ENCODE results near the gene GMPPB.

The GMPPB gene

DNA sequence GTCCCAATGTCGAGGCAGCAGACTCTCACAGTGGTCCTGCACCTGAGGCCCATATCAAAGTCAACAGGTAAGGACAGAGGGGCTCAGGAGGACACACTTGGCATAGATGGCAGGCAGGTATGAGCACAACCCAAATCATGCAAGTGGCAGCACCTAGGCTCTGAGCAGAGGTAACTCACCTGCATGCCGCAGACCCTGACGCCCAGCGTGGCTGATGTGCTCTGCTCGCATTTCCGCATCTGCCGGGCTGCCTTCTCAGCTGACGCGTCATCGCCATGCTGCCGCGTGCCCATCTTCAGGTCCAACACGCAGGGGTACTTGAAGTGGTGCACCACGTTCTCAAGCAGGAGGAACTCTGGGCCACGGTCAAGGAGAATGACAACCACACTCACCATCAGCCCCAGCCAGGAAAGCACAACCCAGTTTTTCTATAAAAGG lies 4.2 kb upstream of the GMPPB start:
- ATAC-seq (no peak), DNase-seq (no peak)

GRCh38 chr3:49727154-49727923 lies 3.6 kb upstream of the GMPPB start:
- no peak for DNase-seq
- ATAC-seq = no peak

GRCh38 chr3:49725906-49726681 lies 2.3 kb upstream of the GMPPB start:
- ATAC-seq = no peak

DNA sequence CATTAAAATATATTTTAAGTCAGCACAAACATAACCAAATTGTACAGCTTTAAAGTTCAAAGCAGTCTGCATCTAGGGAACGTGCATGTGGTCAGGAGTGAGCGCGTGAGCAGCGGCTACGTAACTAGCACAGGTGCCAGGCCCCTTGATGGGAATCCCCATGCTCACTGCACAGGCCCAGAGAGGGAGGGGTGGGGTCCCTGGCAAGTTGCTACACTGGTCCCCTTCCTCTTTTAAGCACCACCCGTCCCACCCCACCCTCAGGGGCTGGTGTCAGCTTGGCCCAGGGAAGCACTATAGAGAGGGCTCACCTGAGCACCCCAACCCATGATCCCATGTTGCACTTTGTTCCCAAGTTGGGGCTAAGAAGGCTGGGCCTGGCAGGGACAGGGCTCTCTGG lies 835 bp upstream of the GMPPB start:
- ATAC-seq (no peak), DNase-seq (no peak)

More at GRCh38 chr3:49725906-49726681, 2.3 kb upstream of the GMPPB start:
- no peak for DNase-seq

DNA sequence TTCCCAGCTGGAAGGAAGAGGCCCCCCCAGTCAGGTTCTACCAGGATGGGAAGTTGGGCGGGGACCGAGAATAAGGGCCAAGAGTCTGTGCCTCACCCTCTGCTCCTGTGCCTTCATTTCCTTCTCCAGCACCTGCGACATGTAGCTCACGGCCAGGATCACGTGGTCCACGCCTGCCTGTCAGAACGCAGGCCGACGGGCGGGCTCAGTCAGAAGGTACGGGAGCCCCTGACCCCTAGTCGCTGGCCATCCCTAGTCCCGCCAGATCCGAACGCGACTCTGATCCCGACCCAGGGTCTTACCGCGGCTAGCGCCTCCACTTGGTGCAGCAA lies 489 bp downstream of the GMPPB start:
- peak; percentile 67 for DNase-seq

GRCh38 chr3:49722896-49723295 lies 855 bp downstream of the GMPPB start:
- no peak for ATAC-seq
- DNase-seq = no peak

More for the DNA sequence above, 489 bp downstream of the GMPPB start:
- ATAC-seq = peak; percentile 4

GRCh38 chr3:49721896-49722781 lies 1.6 kb downstream of the GMPPB start:
- DNase-seq (no peak), ATAC-seq (no peak)

DNA sequence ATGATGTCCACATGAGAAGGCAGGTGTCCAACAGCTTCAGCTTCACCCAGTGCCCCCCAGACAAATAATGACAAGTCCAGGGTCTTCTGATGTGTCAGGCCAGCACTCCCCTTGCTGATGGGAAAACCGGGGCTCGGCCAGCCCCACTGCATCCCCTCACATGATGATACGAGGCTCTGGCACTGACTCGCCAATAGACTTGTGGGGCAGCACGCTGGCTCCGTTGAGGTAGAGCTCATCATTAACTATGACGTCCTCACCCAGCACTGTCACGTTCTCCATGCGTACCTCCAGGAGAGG lies 2.2 kb downstream of the GMPPB start:
- DNase-seq (no peak), ATAC-seq (no peak)

DNA sequence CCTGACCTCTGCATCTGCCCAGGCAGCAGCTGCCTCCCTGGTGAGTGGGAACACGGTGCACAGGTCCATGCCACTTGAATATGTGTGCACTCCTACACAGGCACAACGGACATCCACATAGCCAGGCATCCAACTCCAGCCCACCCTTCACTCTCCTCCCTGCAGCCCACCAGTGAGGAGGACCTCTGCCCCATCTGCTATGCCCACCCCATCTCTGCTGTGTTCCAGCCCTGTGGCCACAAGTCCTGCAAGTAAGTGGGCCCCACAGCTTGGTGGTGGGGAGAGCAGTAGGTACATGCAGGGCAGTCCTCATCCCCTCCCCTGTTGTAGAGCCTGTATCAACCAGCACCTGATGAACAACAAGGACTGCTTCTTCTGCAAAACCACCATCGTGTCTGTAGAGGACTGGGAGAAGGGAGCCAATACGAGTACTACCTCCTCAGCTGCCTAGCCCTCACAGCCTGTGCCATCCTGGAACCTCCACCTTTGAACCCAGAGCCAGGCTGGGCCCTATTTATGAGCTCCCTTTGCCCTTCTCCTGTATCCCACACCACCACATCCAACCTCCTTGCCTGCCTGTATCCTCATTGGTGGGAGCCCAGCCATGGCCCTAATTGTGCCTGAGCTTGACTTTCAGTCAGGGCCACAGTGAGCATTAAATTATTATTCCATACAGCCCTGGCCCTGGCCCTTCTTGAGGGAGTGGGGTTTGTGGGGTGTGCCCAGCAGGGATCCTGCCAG lies 2.7 kb downstream of the GMPPB start:
- no peak for ATAC-seq
- no peak for DNase-seq

- DNase-seq (peak; percentile 93), ATAC-seq (peak; percentile 67)
Observed at GRCh38 chr3:49719214-49719884, 4.4 kb downstream of the GMPPB start, which contains the start of gene AMIGO3. AMIGO3 (minus strand) TSS chr3:49719684; CDS start chr3:49719465, 219 bp downstream.

GRCh38 chr3:49718858-49719213 lies 4.9 kb downstream of the GMPPB start:
- ATAC-seq = no peak
- DNase-seq = no peak

- DNase-seq (no peak), ATAC-seq (no peak)
Observed at GRCh38 chr3:49717959-49718857, 5.5 kb downstream of the GMPPB start.

DNA sequence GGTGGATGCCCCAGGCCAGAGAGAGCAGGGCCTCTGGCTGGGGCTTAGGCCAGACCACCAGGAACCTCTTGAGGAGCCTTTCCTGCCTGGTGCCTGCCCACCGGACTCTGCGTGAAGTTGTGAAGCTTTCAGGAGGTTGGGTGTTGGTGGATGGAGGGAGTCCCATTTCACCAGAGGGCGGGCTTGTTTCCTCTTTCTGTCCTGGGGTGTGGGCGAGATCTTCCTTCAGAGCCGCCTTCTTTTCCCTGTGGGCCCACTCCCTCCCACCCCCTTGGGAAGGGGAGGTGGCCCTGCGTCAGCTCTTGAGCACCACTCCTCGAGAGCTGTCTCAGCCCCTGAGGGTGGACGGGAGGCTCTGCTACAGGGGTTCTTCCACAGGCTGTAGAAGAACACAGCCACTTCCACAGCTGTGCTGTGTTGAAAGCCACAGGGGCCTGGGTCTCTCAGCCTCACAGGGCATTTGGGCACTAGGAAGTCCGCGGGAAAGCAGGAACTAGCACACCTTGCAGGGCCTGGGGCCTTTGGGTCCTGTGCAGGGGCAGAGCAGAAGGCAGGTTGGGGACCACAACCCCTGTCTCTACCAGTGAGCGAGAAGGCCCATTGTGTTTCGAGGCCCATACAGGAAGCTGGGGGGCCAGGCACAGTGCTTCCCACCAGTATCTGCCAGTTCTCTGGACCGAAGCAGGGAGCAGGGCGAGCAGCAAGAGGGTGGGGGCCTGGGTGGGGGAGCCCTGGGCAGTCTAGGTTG lies 6.4 kb downstream of the GMPPB start:
- ATAC-seq = no peak
- no peak for DNase-seq

DNA sequence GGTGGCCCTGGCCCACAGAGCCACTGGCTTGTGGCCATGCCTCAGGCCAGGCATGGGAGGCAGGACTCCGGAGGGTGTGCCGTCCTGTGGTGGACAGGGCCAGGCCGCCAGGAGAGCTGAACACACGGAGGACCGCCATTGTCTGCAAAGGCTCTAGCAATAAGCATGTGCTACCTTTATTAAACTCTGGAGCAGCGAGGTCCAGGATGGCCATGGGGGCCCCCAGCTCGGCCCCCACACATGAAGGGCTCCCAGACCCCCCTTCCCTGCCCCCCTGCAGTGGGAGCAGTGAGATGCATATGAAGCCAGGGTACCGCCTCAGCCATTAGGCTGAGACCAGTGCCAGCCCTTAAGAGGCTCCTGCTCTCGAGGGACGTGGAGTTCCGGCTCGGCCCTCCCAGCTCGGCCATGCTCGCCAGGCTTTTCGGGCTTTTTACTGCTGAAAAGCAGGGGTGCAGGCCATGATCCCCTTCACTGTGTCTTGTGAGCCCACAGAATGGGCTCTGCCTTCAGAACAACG lies 7.0 kb downstream of the GMPPB start:
- DNase-seq (no peak), ATAC-seq (no peak)

GRCh38 chr3:49716169-49716568 lies 7.6 kb downstream of the GMPPB start:
- DNase-seq (no peak), ATAC-seq (no peak)

DNA sequence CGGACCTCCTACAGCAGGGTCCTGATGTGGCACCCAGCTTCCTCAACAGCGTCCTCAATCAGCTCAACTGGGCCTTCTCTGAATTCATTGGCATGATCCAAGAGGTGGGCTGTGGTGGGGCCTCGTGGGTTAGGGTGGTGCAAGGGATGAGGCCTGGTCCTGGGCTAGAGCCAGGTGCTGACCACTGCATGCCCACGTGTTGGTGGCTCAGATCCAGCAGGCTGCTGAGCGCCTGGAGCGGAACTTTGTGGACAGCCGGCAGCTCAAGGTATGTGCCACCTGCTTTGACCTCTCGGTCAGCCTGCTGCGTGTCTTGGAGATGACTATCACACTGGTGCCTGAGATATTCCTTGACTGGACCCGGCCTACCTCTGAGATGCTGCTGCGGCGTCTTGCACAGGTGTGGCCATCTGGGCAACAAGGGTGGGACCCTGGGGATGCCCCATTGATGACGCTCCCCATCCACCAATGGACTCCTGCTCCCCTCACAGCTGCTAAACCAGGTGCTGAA lies 8.1 kb downstream of the GMPPB start:
- no peak for DNase-seq

GRCh38 chr3:49714728-49715550 lies 8.8 kb downstream of the GMPPB start:
- ATAC-seq (no peak), DNase-seq (no peak)

More for the DNA sequence above, 8.1 kb downstream of the GMPPB start:
- no peak for ATAC-seq

Data from stimulated activated naive CD8-positive, alpha-beta T cell treated with anti-CD3 and anti-CD28 coated beads, Interleukin-15, Interleukin-2, amounts not matched to agents 100 U/mL and 50 U/mL, for 24 hours (primary cell).